NCI-H345 (cell line): Measurements from ENCODE around the gene ALCAM.
A peak's percentile ranks its signal among the peaks of the same experiment; 100 is the strongest.

Experiments
- DNase-seq: peaks from one replicate; lab custom pipeline; 2025; lab: John Stamatoyannopoulos, UW

ALCAM gene

DNA sequence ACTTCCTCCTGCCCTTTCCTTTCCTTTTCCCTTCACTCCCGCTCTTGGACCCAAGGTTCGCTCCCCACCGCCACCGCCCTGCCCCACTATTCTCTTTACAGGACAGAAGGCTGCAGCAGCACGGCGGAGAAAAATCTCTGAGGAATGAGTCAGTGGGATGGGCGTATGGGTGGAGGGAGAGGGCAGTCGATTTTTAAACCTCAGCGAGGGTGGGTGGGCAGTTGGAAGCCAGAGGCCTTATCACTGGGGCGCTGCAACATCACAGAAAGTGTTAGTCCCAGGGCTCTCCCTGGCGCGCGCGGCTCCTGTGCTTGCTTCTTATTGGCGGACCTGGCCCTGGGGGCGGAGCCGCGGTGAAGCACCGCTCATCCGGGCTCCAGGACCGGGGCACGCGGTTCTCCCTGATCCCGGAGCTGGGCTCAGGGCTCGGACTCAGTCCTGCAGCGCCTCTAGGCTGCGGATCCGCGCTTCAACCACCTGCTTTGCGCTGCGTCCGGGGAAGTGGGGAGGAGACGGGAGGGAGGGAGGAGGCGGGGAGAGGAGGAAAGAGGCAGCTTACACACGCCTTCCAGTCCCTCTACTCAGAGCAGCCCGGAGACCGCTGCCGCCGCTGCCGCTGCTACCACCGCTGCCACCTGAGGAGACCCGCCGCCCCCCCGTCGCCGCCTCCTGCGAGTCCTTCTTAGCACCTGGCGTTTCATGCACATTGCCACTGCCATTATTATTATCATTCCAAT, at the start of gene ALCAM:
ALCAM (plus strand) TSS at position 584 of the 737 bp plus-strand sequence.
- DNase-seq: peak; percentile 97

DNA sequence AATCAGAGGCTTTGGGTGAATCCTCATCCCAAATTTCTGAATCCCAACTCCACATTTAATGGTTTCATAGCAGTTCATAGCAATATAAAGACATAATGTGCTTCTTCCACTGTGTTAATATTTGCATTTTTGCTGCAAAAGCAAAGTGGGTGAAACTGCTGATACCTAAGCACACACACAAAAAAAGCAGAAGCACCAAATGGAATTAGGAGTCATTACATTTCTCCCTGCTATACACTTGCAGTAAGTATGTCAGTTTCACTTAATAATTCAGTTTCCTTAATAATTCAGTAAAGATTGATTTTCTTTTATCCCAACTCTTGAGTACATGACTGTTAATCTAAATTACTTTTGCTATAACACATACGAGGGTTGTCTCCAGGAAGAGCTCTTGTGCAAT, 48.9 kb upstream of the ALCAM start:
- DNase-seq: no peak

DNA sequence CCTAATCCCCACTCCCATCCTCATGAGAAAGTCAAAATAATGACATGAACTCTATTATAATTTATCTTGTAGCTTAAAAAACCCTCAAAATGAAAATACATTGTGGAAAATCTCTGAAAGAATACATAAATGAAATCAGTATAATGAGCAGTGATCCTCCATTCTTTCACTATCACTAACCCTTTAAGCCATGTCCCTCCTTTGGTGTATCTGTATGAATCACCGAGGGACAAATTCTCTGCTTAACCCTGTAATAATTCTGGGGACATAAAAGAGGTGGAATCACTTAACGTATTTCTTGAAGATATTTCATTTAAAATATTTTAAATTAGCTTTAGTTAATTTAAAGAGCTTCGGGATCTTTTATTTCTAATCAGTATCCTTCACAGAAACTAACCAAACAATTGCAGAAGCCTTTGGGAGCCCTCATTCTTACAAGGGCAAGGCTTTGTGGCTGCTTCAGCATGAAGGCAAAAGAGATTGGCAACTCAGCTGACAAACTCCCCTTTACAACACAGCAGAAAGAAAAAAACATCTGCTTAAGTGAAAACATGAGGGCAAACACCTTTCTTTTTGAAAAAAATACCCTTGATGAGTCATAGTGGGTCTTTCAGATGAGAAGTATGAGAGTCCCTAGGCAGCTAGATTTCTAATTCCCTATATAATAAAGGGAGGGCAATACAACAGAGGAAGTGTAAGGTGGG, 44.0 kb upstream of the ALCAM start:
- DNase-seq: no peak

DNA sequence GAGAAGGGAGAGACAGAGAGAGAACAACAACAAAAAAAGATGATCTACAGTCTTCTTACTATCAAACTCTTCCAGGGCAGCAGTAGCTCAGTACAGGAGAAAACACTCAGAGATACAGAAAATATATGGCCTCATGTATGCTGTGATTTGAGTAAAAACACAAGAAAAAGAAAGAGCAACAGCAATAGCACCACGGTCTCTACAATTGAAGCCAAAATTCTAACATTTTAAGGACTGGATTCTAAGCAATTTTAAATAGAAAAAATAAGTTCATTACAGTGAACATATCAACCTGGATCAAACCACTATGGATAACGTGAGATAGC, 43.5 kb upstream of the ALCAM start:
- DNase-seq: no peak

DNA sequence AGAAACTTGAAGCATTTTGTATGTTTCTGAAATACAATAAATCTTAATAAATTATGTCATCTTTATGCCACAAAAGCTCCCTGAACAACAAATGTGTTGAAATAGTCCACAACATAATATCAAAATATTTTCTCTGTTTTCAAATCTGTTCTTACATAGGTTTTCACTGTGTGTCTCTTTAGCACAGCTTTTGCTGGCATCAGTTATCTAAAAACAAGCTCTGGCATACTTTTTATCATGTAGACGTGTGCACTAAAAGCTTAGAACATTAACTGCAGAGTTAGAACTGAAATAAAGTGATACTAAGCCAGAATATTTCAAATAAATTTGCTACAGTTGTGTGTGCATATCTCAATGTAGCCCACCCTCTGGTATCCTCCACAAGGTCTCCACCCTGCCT, 41.8 kb upstream of the ALCAM start:
- no peak for DNase-seq

DNA sequence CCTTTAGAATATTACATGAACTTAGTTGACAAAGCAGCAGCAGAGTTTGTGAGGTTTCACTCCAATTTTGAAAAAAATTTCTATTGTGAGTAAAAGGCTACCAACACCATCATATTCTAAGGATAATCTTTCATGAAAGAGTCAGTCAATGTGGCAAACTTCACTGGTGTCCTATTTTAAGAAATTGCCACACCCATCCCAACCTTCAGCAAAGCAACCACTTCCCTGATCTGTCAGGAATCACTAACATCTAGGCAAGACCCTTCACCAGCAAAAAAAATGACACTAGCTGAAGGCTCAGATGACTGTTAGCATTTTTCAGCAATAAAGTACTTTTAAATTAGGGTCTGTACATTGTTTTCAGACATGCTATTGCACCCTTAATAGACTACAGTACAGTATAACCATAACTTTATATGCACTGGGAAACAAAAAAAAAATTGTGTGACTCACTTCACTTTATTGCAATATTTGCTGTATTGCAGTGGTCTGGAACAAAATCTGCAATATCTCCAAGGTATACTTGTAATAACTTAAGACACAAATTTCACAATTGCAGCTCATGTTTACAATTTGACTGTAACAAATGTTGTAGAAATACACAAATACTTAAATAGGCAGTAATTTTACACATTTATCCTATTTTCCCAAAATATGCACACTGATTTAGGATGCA, 38.9 kb upstream of the ALCAM start:
- DNase-seq: no peak

DNA sequence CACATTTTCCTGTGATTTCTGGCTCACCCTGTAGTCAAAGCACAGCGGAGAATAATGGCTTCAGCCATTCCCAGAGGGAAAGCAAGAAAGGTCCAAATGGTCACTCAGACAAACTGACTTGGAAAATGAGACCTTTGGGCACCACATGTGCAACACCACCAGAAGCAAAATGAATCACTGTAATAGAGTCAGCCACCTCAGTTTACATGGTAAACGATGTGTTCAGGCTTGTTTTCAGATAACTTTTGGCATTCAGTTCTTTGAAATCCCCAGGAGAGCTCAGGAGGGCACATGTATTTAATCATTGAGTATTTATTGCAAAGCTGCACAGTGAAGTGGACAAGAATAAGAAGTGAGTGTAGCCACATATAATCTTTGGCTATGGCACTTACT, 38.4 kb upstream of the ALCAM start:
- DNase-seq: no peak

DNA sequence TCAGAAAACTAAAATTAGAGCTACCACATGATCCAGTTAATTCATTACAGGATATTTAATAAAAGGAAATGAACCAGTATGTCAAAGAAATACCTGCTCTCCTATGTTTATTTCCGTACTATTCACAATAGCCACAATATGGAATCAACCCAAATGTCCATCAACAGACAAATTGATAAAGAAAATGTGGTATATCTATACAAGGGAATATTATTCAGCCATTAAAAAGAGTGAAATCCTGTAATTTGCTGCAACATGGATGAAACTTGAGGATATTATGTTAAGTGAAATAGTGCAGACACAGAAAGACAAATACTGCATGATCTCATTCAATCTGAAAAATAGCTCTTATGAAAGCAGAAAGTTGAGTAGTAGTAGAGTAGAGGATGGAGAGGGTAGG, 33.7 kb upstream of the ALCAM start:
- no peak for DNase-seq

DNA sequence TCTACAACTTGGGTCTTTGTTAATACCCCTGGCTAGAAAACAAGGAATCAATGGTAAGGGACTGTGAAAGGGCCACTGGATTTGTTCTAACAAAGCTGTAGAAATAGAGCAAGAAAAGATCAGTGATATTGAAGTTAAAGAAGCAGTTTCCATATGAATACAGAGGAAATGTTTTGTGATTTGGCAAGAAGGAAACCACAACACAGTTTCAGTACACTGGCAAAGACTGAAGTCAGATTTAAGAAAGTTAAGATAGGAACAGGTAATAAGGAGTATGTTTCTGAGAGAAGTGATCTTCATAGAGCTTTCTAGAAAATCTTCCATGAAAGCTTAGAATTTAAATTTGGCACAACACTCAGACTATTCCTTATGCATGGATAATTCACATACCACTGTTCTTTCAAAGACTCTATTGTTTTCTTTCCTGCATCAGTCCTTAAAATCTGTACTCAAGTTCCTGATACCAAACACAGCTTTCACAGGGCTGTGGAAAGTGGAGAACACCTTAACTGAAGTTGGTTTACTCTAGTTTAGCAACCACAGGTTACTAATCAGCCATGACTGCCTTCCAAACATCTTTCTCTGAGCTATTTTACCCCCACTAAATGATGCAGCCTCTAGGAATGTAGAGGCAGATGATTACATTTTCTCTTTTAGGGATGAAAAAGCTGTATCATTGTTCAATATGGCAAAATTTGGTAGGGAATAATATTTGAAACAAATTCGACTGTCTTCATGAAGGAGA, 32.4 kb upstream of the ALCAM start:
- no peak for DNase-seq

DNA sequence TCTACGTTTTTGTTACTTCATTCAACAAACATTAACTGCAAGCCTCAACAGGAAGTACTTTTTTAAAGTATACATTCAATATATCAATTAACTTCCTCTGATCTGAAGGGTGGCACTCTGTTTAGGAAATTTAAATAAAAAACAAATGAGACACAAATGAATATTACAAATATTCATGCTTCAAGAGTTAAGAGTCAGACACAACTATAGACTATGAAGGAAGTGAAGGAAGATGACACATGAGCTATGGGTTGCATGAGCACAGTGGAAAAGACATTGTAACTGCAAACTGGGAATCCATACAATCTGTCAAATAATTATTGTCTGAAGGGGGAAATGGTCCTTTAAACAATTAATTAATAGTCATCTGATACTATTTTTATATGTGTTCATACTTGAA, 26.8 kb upstream of the ALCAM start:
- DNase-seq: no peak

DNA sequence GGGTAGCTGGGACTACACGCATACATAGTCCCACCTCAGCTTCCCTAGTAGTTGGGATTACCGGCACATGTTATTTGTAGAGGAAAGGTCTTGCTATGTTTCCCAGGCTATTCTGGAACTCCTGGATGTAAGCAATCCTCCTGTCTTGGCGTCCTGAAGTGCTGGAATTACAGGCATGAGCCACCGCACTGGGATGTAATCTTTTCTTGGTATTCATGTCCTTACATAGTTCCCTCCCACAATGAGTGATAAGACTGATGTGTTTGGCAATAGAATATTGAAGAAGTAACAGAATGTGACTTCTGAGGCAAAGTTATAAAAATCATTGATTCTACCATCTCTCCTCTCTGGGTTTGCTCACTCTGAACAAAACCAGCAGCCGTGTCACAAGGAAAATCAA, 22.7 kb upstream of the ALCAM start:
- no peak for DNase-seq

DNA sequence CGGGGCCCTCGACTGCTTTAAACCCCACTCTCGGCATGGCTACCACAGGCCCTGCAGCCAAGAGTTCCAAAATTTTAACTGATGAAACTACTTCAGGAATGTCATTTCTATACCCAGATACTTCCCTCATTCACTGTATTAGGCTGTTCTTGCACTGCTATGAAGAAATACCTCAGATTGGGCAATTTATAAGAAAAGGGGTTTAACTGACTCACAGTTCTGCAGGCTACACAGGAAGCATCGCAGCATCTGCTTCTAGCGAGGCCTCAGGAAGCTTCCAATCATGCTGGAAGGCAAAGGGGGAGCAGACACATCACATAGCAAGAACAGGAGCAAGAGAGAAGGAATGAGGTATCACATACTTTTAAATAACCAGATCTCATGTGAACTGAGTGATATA, 21.6 kb upstream of the ALCAM start:
- no peak for DNase-seq

DNA sequence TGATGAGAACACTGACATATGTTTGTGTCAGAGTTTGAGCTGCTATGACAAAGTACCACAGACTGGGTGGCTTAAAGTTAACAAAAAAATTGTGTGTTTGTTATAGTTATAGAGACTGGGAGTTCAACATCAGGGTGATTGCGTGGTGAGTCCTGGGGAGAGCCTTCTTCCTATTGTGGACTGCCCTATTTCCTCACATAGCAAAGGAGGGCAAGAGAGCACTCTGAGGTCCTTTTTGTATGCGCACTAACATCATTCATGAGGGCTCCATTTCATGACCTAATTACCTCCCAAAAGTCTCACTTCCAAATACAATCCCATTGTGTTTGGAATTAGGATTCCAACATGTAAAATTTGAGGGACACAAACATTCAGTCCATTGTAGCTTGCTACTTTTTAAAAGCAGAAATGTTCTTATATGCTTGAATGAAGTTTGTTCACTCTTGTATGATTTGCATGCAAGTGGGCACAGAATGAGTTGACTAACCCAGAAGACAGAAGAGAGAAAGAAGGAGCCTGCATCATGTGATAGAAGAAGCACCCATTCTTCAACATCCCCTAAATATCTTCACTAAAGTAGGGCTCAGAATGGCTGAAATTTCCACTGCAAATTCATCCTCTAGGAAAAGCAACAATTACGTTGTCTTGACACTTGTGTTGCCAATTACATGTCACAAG, 18.9 kb upstream of the ALCAM start:
- no peak for DNase-seq

DNA sequence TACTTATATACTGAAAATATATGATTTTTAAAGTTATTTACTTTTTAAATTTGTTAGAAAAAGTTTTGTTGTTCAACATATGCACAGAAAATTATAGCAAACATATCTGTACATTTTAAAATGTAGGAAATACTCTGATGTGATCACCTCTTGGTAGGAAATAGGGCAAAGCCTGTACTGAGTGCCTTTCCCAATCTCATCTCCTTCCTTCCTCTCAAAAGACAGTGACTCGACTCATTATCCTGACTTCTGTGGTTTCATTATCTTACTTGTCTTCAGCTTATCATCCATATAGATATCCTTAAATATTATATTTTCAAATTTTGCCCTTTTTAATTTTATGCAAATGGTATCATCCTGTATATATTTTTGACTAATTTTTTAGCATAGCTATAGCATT, 18.4 kb upstream of the ALCAM start:
- no peak for DNase-seq

DNA sequence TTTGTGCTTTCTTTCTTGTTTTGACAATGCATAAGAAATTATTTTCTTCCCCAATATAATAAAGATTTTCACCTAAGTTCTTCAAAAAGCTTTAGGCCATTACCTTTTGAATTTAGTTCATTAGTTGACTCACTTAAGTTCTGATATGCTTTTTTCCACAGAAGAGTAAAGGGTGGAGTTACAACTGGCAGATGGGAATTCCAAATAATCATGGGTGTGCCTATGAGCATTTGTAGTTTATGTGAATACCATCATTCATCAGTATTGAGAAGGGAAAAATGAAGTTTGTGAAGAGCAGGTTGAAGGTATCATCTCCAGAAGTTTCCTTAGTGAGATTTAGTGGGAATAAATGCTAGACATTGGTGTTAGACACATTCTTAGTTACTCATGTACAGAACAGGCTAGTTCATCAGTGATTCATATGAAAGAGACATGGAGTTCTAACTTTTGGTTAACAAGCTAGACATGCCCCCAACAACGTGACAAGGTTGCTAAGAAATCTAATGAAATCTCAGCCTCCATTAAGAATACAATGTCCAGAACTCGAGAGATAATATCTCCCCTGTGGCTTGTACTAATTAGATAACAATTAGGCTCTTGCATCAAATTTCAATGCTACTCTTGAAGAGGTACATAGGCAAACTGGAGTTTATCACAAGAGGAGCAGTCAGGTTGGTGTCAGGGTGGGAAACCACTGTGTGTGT, 16.9 kb upstream of the ALCAM start:
- DNase-seq: no peak

DNA sequence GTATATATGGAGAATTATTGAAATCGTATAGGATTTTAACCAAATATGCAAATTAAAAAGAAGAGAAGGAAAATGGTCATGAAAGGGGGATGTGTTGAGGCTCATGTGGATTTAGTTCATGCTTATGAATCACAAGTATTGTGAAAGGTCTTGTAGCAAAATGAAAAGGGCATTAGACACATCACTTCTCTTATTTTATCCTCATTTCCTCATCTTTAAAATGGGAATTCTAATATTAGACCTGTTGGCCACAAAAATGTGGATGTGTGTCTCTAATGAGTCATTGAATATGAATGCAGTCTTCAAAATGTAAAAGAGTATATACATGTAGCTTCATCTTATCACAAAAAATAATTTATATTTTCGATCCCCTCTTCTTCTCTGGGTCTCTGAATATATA, 14.9 kb upstream of the ALCAM start:
- DNase-seq: no peak

DNA sequence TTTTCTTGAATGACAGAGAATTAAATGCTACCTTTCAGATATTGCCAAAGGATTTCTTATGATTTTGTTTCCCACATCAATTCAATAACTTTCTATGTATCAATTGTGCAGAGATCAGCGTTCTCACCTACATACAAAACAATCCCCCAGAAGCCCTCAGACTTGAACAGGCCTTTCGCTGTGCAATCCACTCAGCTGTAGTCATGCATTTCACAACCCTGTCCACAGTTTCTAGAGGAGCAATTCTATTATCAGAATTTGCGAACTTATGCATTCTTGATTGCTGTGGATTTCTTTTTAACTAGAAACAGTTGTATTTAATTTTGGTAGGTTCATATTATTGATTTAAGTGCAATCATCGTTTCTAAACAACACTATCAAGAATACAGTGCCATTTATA, 13.7 kb upstream of the ALCAM start:
- DNase-seq: no peak

DNA sequence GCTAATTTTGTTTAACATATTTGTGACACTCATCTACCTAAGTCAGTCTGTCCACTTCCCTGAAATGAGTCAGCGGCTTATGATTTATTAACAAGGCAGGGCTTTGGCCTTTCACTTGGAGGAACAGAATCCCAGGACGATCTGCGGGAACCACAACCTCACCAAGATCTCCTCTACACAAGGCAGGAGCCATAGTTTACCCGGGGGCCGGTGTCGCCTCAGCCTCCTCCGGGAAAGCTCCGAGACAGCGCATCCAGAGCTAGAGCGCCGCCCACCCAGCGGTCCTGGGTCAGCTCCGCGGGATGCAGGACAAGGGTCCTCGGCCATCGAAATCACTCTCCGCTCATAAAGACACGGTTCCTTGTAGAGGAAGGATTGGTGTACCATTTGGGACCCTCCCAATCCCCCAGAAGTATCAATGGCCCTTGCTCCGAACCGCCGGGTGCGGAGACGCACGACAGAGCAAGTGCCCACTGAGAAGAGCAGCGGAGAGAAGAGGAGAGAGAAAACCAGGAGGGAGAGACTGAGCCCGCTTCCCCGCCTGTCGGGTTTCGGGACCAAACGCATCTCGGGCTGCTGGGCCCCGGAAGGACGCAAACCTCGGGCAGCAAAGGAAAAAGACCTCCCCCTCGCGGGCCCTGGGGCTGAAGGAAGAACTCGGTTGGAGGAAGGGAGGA, 13.1 kb upstream of the ALCAM start:
- no peak for DNase-seq

DNA sequence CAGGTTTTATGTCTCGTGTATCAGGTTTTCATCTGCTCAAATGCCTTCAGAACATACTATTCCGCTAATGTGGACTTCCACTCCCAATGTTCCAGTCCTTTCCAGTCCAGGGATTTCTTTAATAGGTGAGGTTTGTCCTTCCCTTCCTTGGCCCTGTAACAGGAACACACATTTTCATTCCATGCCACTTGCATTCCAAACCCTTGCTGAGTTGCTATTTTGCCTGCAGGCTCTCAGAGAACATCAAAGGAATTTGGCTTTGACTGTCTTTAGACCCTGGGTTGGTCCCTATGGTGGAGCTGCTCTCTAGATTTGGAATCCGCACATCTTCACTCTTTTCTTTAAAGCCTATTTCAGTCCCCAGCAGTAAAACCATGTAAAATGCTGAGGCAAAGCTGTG, 12.3 kb upstream of the ALCAM start:
- DNase-seq: no peak

DNA sequence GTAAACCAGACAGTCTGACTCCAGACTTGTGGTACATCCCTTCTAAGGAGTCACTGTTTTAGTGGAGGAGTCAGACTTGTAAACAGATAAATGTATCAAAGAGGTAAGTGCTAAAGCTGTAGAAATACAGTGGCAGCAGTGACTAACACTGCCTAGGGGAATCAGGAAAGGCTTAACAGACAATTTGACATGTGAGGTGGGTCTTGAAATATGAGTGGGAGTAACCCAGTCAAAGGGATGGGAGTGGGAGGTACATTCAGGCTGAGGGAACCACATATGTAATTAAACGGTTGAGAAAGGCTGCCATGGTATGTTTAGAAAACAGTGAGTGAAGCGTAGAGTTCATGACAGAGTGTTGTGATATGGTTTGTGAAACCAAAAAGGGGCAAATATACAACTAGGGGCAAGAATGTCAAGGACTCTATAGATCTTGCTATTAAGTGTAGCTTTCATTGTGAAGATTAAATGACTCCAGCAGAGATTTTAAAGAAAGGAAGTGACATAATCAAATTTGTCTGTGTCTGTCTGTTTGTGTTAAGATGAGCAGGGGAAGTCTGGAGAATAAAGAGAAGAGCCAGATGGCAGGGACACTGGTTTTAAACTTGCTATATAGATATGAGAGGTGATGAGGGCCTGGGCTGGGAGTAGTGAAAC, 11.2 kb upstream of the ALCAM start:
- no peak for DNase-seq
